Right kidney (tissue), 9 donors: Measurements from ENCODE around the gene E2F2.
A peak's percentile ranks its signal among the peaks of the same experiment; 100 is the strongest.

Source experiments
- DNase-seq: peaks from one replicate; pipeline ENCODE4 v3.0.0-alpha.2; 2016
- long read RNA-seq, 8 donors: transcript quantifications; one replicate each; lab custom pipeline, GENCODE V29; 2026

E2F2 gene, protein sequence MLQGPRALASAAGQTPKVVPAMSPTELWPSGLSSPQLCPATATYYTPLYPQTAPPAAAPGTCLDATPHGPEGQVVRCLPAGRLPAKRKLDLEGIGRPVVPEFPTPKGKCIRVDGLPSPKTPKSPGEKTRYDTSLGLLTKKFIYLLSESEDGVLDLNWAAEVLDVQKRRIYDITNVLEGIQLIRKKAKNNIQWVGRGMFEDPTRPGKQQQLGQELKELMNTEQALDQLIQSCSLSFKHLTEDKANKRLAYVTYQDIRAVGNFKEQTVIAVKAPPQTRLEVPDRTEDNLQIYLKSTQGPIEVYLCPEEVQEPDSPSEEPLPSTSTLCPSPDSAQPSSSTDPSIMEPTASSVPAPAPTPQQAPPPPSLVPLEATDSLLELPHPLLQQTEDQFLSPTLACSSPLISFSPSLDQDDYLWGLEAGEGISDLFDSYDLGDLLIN
- long read RNA-seq, donor 1, full-length matches to known transcripts, result 3 of 3 reads
- long read RNA-seq, donor 1, partial matches to known transcripts, result 0 of 3 reads
- long read RNA-seq, donor 1, other reads (novel, unspliced or antisense), result 0 of 3 reads
- long read RNA-seq, donor 2, full-length matches to known transcripts, result 1 of 1 reads
- long read RNA-seq, donor 2, partial matches to known transcripts, result 0 of 1 reads
- long read RNA-seq, donor 2, other reads (novel, unspliced or antisense), result 0 of 1 reads
- long read RNA-seq, donor 3, result 0 reads
- long read RNA-seq, donor 4, full-length matches to known transcripts, result 1 of 1 reads
- long read RNA-seq, donor 4, partial matches to known transcripts, result 0 of 1 reads
- long read RNA-seq, donor 4, other reads (novel, unspliced or antisense), result 0 of 1 reads
- long read RNA-seq, donor 5, result 0 reads
- long read RNA-seq, donor 6, full-length matches to known transcripts, result 1 of 1 reads
- long read RNA-seq, donor 6, partial matches to known transcripts, result 0 of 1 reads
- long read RNA-seq, donor 6, other reads (novel, unspliced or antisense), result 0 of 1 reads
- long read RNA-seq, donor 7, full-length matches to known transcripts, result 1 of 1 reads
- long read RNA-seq, donor 7, partial matches to known transcripts, result 0 of 1 reads
- long read RNA-seq, donor 7, other reads (novel, unspliced or antisense), result 0 of 1 reads
- long read RNA-seq, donor 8, result 0 reads

DNA sequence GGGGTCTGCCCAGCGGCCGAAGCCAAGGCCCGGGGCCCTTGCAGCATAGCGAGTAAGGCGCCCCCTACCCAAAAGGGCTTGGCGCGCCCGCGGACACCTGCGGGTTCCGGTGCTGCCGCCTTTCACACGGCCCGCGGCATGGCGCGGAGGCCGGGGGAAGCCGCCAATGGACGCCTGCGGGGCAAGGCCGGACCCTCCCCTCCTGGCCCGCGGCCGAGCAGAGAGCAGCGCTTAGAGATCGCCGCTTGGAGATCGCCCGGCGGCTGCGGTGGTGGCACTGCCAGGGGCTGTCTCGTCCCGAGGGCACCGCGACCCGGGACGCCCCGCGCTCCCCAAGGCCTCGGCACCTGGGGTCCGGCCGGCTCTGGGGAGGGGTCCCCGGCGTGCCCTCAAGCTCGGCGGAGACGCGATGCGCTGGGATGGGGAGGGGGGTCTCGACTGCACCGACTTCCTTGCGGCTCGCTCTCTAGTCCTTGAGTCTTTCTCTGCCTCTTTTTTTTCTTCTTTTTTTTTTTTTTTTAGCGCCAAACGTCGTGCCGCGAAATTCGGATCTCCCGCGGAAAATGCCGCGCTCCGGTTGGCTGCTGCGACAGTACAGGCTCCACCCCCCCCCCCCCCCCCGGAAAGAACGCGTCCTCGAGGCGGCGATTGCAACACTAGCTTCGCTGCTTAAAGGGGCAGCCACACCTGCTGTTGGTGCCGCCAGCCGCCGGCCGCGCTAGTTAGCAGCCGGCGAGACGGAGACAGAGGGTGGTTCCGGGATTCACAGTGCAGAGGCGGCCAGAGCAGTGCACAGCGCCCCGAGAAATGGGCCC lies at the start of gene E2F2:
Gene E2F2 (minus strand): TSS at position 487 of the 815 bp plus-strand sequence. CDS start 440 bp downstream, at position 47.
- peak; percentile 80 for DNase-seq

DNA sequence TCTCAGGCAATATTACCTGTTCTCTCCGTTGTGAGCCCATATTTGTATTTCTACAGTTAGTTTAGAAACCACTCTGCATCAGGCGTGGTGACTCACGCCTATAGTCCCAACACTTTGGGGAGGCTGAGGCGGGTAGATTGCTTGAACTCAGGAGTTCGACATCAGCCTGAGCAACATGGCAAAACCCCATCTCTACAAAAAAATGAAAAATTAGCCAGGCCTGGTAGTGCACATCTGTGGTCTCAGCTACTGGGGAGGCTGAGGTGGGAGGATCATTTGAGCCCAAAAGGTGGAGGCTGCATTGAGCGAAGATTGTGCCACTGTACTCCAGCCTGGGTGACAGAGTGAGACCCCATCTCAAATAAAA lies 47.9 kb upstream of the E2F2 start:
- DNase-seq, result no peak

DNA sequence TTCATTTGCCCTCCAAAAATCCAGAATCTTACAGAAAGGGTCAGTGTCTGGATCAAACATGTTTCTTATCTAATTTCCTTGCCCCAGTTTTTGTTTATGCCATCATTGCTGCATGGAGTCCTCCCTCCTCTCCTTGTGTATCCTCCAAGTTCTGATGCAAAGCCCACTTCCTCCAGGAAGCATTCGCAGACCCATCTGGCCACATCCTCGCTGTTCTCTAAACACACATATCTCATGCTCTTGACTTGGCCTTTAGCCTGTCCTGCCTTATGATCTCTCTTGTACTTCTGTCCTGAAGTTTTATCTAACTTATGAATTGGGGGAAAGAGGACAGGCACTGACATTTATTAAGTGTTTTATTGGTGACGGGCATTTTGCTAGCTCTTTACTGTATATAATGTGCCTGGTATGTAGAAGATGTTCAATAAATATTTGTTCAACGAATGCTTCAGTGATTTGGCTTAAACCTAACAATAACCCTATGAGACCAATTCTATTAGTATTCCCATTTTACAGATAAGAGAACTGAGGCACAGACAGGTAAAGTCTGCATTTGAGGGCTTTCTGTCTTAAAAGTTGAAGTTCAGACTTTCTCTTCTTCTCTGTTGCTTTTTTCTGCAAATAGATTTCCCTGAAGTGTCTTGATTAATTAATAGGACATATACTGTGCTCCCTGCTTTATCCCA lies 47.4 kb upstream of the E2F2 start:
- DNase-seq, result no peak

DNA sequence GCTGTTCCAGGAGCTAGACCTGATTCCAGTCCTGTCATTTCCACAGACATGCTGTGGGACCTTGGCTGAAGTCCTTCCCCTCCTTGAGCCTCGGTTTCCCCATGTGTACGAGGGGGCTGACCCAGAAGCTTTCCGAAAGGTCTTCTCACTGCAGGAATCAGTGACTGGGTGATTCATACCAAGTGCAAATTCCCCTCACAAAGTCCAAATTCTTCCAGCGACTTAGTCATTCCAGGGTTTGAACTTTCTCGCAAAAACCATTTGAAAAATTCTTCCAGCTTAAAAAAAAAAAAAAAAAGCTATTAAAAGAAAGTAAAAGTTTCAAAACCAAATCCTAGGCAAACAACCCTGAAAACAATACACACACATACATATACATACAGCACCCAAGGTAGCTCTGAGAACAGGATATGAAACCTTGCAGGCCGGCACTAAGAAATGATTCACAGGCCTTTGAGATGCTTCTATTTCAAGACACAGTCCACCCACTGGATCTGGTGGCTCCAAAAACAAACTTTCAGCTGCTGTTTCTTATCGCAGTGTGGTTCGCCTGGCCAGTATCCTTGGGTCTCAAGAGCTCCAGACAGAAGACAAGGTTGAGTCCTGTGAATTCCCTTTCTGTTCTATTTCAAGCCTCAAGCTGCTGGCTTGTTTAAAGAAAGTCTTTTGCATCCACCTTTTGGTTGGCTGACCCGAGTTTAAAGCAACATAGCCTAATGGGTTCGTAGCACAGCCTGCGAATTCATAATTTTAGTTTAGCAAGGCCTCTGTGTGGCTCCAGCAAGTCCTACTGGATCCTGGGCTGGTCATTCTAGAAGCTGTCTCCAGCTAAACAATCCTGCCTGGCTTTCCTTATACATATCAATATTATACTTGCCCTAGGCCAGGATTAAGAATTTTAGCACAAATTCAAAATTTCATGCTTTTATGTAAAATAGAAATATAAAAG lies 46.3 kb upstream of the E2F2 start:
- peak; percentile 45 for DNase-seq

DNA sequence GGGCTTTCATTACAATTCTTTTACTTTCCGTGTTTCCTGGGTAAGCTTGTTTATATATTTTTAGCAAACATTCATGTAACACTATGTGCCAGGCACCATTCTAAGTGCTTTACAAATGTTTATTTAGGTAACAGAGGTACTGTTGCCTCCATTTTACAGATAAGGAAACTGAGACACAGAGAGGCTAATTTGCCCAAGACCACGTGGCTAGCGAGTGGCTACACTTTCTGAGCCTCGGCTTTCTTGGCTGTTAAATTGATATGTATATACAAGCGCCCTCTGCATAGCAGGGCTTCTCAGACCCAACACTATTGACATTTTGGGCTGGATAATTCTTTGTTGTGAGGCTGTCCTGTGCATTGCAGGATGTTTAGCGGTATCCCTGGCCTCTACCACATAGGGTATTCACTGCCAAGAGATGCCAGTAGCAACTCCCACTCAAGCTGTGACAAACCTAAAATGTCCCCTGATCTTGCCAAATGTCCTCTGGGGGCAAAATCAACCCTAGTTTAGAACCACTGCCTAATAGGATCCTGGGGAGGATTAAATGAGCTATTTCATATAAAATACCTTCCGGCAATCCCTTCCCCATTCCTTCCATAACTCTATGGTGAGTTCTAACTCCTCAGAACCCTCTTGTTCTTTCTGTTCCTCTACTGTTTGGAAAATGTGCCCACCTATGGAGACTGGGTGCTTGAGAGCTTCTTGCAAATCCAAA lies 45.5 kb upstream of the E2F2 start:
- no peak for DNase-seq

DNA sequence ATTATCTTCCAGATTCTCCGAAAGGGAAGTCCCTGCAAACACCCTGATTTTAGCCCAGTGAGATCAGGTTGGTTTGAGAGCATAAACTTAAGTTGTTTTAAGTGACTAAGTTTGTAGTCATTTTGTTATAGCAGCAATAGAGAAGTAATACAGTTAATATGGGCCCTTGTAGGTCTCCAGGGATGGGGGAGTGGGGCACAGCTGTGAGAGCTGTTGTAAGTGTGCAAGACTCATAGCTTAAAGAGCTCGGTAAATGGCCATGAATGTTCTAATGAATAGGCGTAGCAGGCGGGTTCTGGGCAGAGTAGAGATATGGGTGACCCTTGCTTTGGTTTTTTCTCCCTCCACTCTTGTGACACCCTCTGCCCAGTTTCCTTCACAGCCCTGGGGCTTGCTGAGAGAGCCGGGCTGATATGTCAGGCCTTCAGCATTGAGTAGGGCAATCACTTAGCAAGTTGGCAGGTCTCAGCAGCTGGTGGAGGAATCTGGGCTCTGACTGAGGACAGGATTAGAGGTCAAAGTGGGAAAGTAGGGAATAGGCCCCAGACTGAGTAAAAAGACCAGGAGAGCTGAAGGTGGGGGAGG lies 44.3 kb upstream of the E2F2 start:
- DNase-seq, result no peak

DNA sequence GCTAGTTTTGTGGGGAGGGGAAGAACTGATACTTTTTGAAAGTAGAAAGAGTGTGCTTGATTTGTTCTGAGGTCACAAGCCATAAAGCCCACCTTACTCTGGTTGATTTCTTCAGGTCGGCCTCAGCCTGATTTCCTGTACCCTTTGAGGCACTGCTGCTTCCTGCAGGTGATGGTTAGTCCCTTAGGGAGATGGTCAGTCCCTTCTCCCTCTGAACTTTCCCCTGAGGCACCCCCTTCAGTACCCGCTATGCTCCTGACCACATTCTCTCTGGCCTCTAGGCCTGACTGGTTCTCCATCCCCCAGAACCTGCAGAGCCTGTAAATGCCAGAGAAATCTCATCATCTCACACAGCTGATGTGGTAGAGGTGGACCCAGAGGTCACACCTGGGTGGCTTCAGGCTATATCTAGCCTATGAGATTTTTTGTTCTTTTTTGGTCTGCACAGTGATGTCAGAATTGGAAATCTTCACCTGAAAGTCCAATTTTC lies 43.3 kb upstream of the E2F2 start:
- DNase-seq, result no peak

DNA sequence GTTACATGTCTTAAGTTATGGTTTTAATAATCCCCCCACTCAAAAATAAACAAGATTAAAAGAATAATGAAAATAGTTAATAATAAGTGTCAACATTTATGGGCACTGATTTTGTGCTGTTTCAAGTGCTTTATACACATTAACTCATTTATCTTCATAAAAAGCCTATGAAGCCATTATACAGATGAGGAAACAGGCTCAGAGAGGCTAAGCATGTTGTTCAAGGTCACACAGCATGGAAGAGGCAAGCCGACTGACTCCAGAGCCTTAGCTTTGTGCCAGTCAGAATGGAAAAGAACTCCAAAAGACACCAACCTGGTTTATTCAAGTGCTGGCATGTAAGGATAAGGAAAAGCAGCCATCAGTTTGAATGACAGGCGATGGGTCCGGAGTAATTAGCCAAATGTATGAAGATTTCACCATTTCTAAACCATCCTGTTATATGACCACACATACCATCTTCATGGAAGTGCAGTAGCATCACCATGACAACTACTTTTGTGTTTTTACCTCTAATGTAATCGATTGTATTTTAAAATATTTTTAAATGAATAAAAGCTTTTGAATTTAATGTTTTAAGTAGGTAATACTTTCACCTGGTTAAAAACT lies 42.6 kb upstream of the E2F2 start:
- no peak for DNase-seq

DNA sequence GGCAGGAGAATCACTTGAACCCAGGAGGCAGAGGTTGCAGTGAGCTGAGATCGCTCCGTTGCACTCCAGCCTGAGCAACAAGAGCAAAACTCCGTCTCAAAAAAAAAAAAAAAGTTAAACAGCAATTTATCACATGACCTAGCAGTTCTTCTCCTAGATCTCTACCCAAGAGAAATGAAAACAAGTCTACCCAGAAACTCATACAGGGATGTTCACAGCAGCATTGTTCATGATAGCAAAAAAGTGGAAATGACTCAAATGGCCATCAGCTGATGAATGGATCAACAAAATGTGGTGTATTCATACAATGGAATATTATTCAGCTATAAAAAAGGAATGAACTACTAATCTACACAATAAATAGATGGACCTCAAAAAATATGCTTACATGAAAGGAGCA lies 40.4 kb upstream of the E2F2 start:
- DNase-seq, result no peak

DNA sequence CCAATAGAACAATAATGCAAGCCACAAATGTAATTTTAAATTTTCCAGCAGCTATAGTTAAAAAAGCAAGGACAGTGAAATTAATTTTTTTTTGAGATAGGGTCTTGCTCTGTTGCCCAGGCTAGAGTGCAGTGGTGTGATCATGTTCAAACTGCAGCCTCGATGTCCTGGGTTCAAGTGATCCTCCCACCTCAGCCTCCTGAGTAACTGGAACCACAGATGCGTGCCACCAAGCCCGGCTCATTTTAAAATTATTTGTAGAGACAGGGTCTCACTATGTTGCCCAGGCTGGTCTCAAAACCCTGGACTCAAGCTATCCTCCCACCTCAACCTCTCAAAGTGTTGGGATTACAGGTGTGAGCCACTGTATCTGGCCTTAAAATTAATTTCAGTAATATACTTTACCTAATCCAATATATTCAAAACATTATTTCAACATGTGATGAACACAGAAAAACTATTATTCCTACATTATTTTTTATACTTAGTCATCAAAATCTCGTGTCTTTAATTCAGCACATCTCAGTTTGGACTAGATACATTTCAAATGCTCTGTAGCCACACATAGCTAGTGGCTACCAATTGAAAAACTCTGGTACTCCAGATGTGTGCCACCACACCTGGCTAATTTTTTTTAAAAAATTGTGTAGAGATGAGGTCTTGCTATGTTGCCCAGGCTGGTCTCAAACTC lies 39.1 kb upstream of the E2F2 start:
- DNase-seq, result no peak

DNA sequence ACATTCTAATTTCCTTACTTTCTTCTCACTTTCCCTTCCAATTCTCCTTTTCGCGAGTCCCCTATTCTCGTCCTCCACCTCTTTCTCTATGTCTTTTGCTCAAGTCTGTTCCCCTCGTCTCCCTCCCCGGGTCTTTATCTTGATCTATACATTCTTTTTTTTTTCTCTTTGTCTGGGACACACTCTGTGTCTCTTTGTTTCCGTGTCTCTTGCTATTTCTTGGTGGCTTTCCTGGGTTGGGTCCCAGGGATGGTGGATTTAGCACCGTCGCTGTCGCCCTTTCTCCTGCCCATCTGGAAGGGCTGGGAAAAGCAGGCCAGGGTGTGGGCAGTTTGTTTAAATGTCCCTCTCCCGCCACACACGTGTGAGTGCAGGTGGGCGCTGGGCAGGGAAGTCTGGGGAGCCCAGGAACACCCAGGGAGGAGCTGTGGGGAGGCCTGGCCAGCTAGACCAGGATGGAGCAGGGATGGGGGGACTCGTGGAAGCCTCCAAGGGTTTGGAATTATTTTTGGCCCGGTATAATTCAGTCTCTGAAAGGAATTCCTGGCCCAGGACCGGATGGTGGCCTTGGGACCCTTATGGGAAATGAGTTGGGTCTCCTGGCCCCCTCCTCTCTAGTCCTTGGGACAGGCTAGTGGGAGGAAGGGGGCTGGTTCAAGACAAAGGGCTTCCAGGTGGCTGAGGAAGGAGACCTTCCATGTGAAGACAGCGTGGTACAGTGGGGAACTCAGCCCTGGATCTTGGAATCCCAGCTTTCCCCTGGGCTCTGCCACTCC lies 37.8 kb upstream of the E2F2 start:
- peak; percentile 81 for DNase-seq

DNA sequence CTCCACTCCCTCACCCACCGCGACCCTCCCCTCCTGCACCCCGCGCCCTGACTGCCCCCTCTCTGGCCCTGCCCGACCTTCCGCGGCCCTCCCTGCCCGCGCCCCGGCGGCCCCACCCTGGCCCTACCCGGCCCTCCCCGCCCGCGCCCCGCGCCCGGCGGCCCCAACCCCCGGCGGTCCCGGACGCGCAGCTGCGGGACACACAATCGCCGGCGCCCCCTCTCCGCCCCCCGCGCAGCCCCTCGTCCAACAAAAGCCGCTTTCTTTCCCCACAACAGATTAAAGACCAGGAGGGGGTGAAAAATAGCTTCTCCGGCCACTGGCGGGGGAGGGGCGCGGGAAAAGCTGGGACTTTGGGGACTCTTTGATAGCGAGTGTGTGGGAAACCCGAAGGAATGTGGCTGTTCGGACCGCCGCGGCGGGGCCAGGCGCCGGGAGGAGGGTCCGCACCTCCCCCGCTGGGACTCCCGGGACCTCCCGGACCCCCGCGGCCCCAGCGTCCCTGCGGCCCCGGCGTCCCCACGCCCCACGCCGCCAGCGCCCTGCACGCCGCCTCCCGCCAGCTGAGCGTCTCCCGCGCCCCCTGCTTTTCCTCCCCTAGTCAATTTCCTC lies 37.1 kb upstream of the E2F2 start:
- peak; percentile 78 for DNase-seq

DNA sequence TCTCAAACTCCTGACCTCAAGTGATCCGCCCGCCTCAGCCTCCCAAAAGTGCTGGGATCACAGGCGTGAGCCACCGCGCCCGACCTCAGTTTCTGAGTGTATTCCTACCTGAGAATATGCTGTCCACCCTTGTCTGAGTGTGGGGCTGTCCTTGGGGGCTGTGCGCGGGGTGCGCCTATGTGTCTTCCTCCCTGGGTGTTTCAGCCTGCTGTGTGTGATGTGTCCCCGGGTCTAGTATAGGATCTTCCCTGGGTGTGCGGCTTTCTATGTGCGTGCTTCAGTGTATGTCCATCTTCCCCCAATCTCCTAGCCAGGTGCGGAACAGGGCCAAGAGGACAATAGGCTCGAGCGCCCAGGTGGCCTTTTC lies 36.6 kb upstream of the E2F2 start:
- DNase-seq, result peak; percentile 56

DNA sequence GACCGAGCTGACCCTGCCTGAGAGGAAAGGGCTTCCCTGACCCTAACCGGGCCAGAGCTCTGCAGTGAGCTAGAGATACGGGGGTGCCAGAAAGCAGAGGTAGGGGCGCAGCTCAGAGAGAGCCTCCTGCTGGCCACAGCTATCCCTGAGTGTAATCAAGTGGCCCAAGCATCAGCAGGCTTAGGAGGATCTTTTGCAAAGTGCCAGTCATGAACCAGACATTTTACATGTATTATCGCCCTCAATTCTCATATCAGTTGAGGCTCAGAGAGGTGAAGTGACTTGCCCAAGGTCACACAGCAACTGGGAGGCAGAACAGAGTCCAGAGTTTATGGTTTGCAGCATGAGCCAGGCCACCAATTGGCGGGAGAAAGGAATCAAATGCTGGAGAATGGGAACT lies 35.3 kb upstream of the E2F2 start:
- DNase-seq, result no peak

DNA sequence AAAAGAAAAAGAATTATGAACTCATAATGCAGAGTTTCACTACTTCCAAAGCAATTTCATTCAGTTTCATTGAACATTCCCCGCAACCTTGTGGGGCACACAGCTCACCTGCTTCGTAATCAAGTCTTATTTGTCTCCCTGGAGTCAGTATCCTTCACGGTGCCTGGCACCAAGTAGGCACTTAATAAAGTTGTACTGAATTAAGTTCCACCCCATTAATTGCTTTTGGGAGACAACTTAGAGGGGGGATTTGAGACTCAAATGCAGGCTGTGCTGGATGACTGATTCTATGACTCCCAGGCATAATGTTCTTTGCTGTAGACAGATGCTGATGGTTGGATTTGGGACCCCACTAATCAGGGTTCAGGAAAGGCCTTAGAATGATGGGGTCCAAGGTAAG lies 34.7 kb upstream of the E2F2 start:
- DNase-seq, result peak; percentile 33

DNA sequence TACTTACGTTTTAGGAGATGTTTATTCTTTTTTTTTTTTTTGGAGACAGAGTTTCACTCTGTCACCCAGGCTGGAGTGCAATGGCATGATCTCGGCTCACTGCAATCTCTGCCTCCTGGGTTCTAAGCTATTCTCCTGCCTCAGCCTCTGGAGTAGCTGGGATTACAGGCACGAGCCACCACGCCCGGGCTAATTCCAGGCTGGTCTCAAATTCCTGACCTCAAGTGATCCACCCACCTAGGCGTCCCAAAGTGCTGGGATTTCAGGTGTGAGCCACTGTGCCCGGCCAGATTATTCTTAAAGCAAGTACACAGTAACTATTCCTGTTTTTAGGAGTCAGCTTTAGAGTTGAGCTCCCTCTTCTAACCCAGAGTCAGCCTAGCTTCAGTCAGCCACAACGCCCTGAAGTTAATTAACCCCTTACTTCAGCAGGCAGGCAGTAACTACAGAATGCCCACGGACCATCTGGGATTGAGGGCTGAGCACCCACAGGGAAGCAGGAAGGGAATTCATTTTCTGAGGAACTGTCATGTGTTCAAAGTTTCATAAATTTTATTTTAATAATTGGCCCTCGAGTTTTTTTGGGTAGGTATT lies 33.6 kb upstream of the E2F2 start:
- peak; percentile 46 for DNase-seq
